Mucosa of descending colon (tissue), 3 donors: ENCODE data around the gene IL17RB. TPM values are rescaled to one million over a fixed set of nuclear protein-coding genes. Genes with fewer than 3 reads are reported as not detected.

ENCODE experiments used
- ATAC-seq: fragments of 200-7000 bp; cut with Tn5 transposase; one replicate; pipeline ENCODE4 v1.9.1; 2020; ENCODE audit warnings: mild to moderate bottlenecking, moderate library complexity
- DNase-seq, 3 donors: peaks; one replicate each; pipeline ENCODE4 v3.0.0-alpha.2; 2020
- H3K36me3 ChIP-seq: fragments of 200-600 bp; one replicate; pipeline ENCODE4 v1.8.0; 2021; ENCODE audit warnings: low read depth, mild to moderate bottlenecking
- H3K4me1 ChIP-seq: fragments of 200-600 bp; one replicate; pipeline ENCODE4 v1.8.0; 2021; ENCODE audit warnings: low read depth, mild to moderate bottlenecking
- H3K4me3 ChIP-seq: fragments of 200-600 bp; one replicate; pipeline ENCODE4 v1.8.0; 2021; ENCODE audit warnings: mild to moderate bottlenecking
- H3K9me3 ChIP-seq: fragments of 200-600 bp; one replicate; pipeline ENCODE4 v1.8.0; 2021; ENCODE audit warnings: mild to moderate bottlenecking
- CTCF ChIP-seq: fragments of 200-600 bp; IDR thresholded peaks from one replicate; pipeline ENCODE4 v1.8.0; 2022; ENCODE audit warnings: antibody characterized with exemption, mild to moderate bottlenecking
- intact Hi-C, 2 donors: fragments of 100-400 bp; cut with DNase I in 1 of 2; cut with micrococcal nuclease in 1 of 2; formaldehyde crosslinking; loops; one replicate each; pipeline versions ENCODE4 v1.11.0 to v1.11.1; 2022; cut with DNase I, micrococcal nuclease
- total RNA-seq, 3 donors: library from RNA; stranded (reverse); fragmentation: NEBNext Ultra II Directional in 2 of 3; extraction: Animal tissue kit (Norgen Biotek cat#: 25700) in 2 of 3; gene quantifications; one replicate each; pipeline versions ENCODE4 v1.2.1 to v1.2.4, GENCODE V29; 2021 to 2023
- donor health status: DM: no; HTN: no; CAD: no; lungs with moderate emphysema.
- donor health status: DM: no; HTN: no; CAD: no.
- donor health status: DM: no; HTN: yes; CAD: no.

Gene IL17RB
- total RNA-seq, 3 donors from 2014 or later = 10.3 to 13.4 (median 10.9) TPM

- DNase-seq (peak; percentile 40 to 60 (median 50)), ATAC-seq (peak; percentile 99)
- intact Hi-C loops = no loop called here
- Histone ChIP-seq H3K36me3 (no peaks in the 10 kb centered on the region), H3K4me1 (peaks cover 3% of the 10 kb centered on the region), H3K9me3 (no peaks in the 10 kb centered on the region), H3K4me3 (no peak overlapping the region)
- no peak for TF ChIP-seq CTCF
Observed at GRCh38 chr3:53900666-53901331, 54.4 kb downstream of the IL17RB start.

GRCh38 chr3:53902067-53902466 is 55.7 kb downstream of the IL17RB start:
- no peaks in the 10 kb centered on the region for H3K36me3 ChIP-seq
- no peak overlapping the region for H3K4me3 ChIP-seq
- ATAC-seq (no peak), DNase-seq (no peak)
- peaks cover 3% of the 10 kb centered on the region for H3K4me1 ChIP-seq
- no peak for TF ChIP-seq CTCF
- intact Hi-C loops = no loop called here
- no peaks in the 10 kb centered on the region for H3K9me3 ChIP-seq

GRCh38 chr3:53902711-53903110 is 56.3 kb downstream of the IL17RB start:
- Histone ChIP-seq H3K36me3 (no peaks in the 10 kb centered on the region), H3K4me3 (no peak overlapping the region), H3K4me1 (peaks cover 3% of the 10 kb centered on the region), H3K9me3 (no peaks in the 10 kb centered on the region)
- no peak for TF ChIP-seq CTCF
- no peak for DNase-seq
- intact Hi-C loops = no loop called here
- no peak for ATAC-seq

GRCh38 chr3:53913401-53913800 is 67.0 kb downstream of the IL17RB start:
- Histone ChIP-seq H3K36me3 (no peaks in the 10 kb centered on the region), H3K4me1 (no peaks in the 10 kb centered on the region), H3K9me3 (no peaks in the 10 kb centered on the region), H3K4me3 (no peak overlapping the region)
- no peak for TF ChIP-seq CTCF
- ATAC-seq (peak; percentile 62), DNase-seq (no peak)
- intact Hi-C loops = no loop called here

Other genes starting within 250 kb of the IL17RB start
- 10 to 100 TPM; 16.5 to 24.1 (median 22.1) TPM for gene CHDH, start 149 bp upstream of the IL17RB start, total RNA-seq
- gene ACTR8, start 35.6 kb downstream of the IL17RB start, total RNA-seq = 10 to 100 TPM; 29.1 to 36.0 (median 34.1) TPM
- 10 to 100 TPM; 37.2 to 56.2 (median 47.2) TPM for gene SELENOK, start 45.3 kb downstream of the IL17RB start, total RNA-seq